Endodermal cell (in vitro differentiated cells): Measurements from ENCODE around the gene SUN2. TPM values are rescaled to one million over a fixed set of nuclear protein-coding genes. Genes with fewer than 3 reads are reported as not detected.

Source experiments
- DNase-seq: peaks from one replicate; pipeline ENCODE4 v3.0.0-alpha.2; 2017
- H3K27ac ChIP-seq: 2 replicates; pipeline ENCODE4 v1.5.1; 2013; ENCODE audit warnings: mild to moderate bottlenecking, low read depth, low read length, moderate library complexity
- H3K27me3 ChIP-seq: 2 replicates; pipeline ENCODE4 v1.6.1; 2013; ENCODE audit warnings: mild to moderate bottlenecking, low read length, moderate library complexity; ENCODE audit not compliant: insufficient read depth, control insufficient read depth, poor library complexity, severe bottlenecking
- H3K36me3 ChIP-seq: 2 replicates; pipeline ENCODE4 v1.7.0; 2013; ENCODE audit warnings: mild to moderate bottlenecking, low read length, moderate library complexity; ENCODE audit not compliant: control insufficient read depth, insufficient read depth
- H3K4me1 ChIP-seq: one replicate; pipeline ENCODE4 v1.7.0; 2013; ENCODE audit warnings: low read length; ENCODE audit not compliant: control insufficient read depth, insufficient read depth
- H3K4me3 ChIP-seq: 2 replicates; pipeline ENCODE4 v1.5.1; 2013; ENCODE audit warnings: mild to moderate bottlenecking, low read length, moderate library complexity
- H3K9ac ChIP-seq: 2 replicates; pipeline ENCODE4 v1.6.1; 2013; ENCODE audit warnings: mild to moderate bottlenecking, low read length, moderate library complexity; ENCODE audit not compliant: poor library complexity, severe bottlenecking; ENCODE audit errors: extremely low read depth
- H3K9me3 ChIP-seq: 2 replicates; pipeline ENCODE4 v1.6.1; 2013; ENCODE audit warnings: mild to moderate bottlenecking, low read length, moderate library complexity; ENCODE audit not compliant: control insufficient read depth
- H3K27ac Mint-ChIP-seq: 2 replicates; pipeline ENCODE4 v1.8.0; 2020; ENCODE audit warnings: mixed read lengths
- H3K27me3 Mint-ChIP-seq: 2 replicates; pipeline ENCODE4 v1.8.0; 2021; ENCODE audit warnings: mild to moderate bottlenecking, mixed read lengths; ENCODE audit not compliant: insufficient read depth
- H3K36me3 Mint-ChIP-seq: 2 replicates; pipeline ENCODE4 v1.8.0; 2020; ENCODE audit warnings: low read depth, mixed read lengths
- H3K4me1 Mint-ChIP-seq: 2 replicates; pipeline ENCODE4 v1.8.0; 2020; ENCODE audit warnings: mixed read lengths
- H3K4me3 Mint-ChIP-seq: 2 replicates; pipeline ENCODE4 v1.8.0; 2020; ENCODE audit warnings: mild to moderate bottlenecking, moderate library complexity, mixed read lengths
- H3K9me3 Mint-ChIP-seq: 2 replicates; pipeline ENCODE4 v1.8.0; 2020; ENCODE audit warnings: mild to moderate bottlenecking, mixed read lengths
- WGBS, 2 experiments: methylation state at CpG; one replicate each; pipeline versions ENCODE4 v1.1.5 to v1.1.7; 2013; ENCODE audit warnings: missing lambda C conversion rate in 2 of 2, mixed read lengths in 1 of 2; ENCODE audit not compliant: insufficient coverage in 1 of 2, insufficient read length in 1 of 2; 5-methylcytosine and 5-hydroxymethylcytosine counted together
- total RNA-seq, 2 donors: library from RNA; stranded (reverse); fragmentation: NEBNext Ultra II Directional in 1 of 2; extraction: Animal tissue kit (Norgen Biotek cat#: 25700) in 1 of 2; gene quantifications; 2 replicates in 1 of 2; 3 replicates in 1 of 2; pipeline ENCODE4 v1.2.1, GENCODE V29; 2021
- TF ChIP-seq, protein P1 (sequence below): fragments of 200-600 bp; sonication (generic); conservative IDR thresholded peaks from 2 replicates; pipeline ENCODE4 v1.5.0; 2021; ENCODE audit warnings: antibody characterized with exemption, mild to moderate bottlenecking

SUN2 gene
- total RNA-seq, 2 donors from 2014 or later, result 23.0 to 32.4 TPM

DNA sequence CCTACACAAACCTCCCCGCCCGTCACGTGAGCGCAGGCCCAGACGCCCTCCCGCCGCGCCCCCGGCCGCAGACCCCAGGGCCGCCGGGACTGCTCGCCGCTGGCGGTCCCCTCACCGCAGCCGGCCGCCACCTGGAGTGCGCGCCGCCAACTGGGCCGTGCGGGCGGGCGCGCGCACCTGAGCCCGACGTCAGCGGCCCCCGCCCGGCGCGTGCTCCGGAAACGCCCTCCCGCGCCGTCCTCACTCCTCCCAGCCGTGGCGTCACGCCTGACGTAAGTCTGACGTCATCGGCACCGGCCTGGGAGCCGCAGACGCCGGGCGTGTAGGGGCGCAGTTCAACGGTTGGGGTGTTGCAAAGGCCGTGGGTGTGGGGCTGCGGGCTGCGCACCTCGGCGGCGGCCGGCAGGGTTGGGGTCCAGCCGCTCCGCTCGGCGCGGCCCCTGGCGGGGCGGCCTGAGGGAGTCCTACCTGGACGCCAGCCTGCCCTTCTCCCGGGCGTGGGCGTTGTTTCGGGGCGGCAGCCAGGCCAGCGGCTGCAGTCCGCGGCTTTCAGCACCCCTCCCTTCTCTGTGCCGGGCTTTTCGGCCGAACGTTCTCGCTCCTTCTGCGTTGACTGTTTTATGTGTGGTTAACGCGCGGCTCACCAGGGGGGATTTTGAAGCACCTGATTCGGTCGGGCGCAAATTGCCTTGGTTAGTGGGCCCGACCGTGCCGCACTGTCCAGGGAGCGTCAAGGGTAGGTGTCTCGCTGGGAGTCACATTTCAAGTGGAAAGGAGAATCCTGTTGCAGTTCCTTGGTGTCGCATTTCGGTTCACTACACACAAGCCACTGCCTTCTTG is 54.8 kb downstream of the SUN2 start, which contains the start of gene JOSD1:
Gene JOSD1 (minus strand): TSS at position 155 of the 840 bp plus-strand sequence. CDS start 956 bp downstream, outside the sequence.
- Histone ChIP-seq H3K27me3 (no peaks in the 10 kb centered on the region), H3K36me3 (no peaks in the 10 kb centered on the region), H3K4me3 (peak within 1 kb of the TSS; percentile 88), H3K27ac (peak within 1 kb of the TSS; percentile 86), H3K4me1 (peaks cover 5% of the 10 kb centered on the region), H3K9me3 (no peaks in the 10 kb centered on the region), H3K9ac (peak within 1 kb of the TSS; percentile 90)
- peak; percentile 96 for DNase-seq
- H3K9me3 Mint-ChIP-seq, result no peaks in the 10 kb centered on the region
- peak within 1 kb of the TSS; percentile 98 for H3K27ac Mint-ChIP-seq
- H3K27me3 Mint-ChIP-seq, result no peaks in the 10 kb centered on the region
- H3K36me3 Mint-ChIP-seq, result peaks cover 17% of the 10 kb centered on the region
- TF ChIP-seq, protein P1, sequence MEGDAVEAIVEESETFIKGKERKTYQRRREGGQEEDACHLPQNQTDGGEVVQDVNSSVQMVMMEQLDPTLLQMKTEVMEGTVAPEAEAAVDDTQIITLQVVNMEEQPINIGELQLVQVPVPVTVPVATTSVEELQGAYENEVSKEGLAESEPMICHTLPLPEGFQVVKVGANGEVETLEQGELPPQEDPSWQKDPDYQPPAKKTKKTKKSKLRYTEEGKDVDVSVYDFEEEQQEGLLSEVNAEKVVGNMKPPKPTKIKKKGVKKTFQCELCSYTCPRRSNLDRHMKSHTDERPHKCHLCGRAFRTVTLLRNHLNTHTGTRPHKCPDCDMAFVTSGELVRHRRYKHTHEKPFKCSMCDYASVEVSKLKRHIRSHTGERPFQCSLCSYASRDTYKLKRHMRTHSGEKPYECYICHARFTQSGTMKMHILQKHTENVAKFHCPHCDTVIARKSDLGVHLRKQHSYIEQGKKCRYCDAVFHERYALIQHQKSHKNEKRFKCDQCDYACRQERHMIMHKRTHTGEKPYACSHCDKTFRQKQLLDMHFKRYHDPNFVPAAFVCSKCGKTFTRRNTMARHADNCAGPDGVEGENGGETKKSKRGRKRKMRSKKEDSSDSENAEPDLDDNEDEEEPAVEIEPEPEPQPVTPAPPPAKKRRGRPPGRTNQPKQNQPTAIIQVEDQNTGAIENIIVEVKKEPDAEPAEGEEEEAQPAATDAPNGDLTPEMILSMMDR, result peak; percentile 22
- H3K4me3 Mint-ChIP-seq, result peak within 1 kb of the TSS; percentile 82
- peaks cover 46% of the 10 kb centered on the region for H3K4me1 Mint-ChIP-seq
- 1% methylated on average over 42 to 94 of the region's 94 CpGs for WGBS, 2 experiments

DNA sequence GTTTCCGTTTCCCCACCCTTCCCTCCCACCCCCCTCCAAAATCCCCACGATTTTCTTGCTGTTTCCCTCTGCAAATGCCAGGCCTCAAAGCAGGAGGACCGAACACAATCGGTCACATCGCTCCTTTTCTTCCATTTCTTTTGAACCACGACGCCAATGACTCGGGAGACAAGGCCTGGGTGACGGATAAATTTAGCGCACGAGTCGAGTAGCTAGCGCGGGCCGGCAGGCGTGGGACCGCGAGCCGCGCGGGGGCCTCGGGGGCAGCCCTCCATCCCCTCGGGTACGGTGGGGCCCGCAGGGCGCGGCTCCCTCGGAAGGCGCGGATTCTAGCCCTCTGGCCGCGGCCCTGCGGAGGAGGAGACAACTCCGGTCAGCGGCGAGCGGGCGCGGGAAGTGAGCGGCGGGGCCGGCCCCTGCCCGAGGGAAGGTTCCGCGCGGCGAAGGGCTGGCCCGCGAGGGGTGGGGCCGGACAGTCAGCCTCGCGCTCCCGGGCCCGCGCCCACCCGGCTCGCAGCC is 55.5 kb downstream of the SUN2 start:
- peak overlapping the region; percentile 82 for H3K4me3 Mint-ChIP-seq
- H3K9ac ChIP-seq, result peak overlapping the region; percentile 87
- no peaks in the 10 kb centered on the region for H3K36me3 ChIP-seq
- peak overlapping the region; percentile 95 for H3K27ac Mint-ChIP-seq
- no peaks in the 10 kb centered on the region for H3K27me3 ChIP-seq
- peak overlapping the region; percentile 86 for H3K4me3 ChIP-seq
- no peaks in the 10 kb centered on the region for H3K9me3 ChIP-seq
- H3K4me1 ChIP-seq, result peaks cover 5% of the 10 kb centered on the region
- H3K4me1 Mint-ChIP-seq, result peaks cover 46% of the 10 kb centered on the region
- H3K27me3 Mint-ChIP-seq, result no peaks in the 10 kb centered on the region
- DNase-seq, result no peak
- peak overlapping the region; percentile 86 for H3K27ac ChIP-seq
- TF ChIP-seq, protein P1, result no peak
- H3K36me3 Mint-ChIP-seq, result peaks cover 17% of the 10 kb centered on the region
- no peaks in the 10 kb centered on the region for H3K9me3 Mint-ChIP-seq
- WGBS, 2 experiments, result 0 to 1% methylated on average over 24 to 57 of the region's 57 CpGs

DNA sequence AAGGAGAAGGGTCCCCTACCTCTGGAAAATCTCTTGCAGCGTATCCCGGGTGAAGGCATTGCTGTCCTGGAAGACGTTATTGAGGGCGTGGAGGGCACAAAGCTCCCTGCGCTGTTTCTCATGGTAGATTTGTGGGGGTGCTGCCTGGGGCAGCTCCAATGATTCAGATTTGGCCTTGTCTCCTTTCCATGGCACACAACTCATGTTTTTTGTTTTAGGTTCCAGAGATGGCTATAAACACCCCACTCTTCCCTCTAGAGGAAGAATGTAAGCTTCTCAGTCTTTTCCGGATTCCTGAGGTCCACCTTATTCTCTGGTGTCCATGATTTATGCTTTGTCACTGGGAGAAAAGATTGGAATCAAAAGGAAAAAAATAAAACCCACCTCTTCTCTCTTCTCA is 56.0 kb downstream of the SUN2 start:
- Histone ChIP-seq H3K9me3 (no peaks in the 10 kb centered on the region), H3K36me3 (peaks cover 5% of the 10 kb centered on the region), H3K4me1 (peaks cover 5% of the 10 kb centered on the region), H3K9ac (peak overlapping the region; percentile 87), H3K27me3 (no peaks in the 10 kb centered on the region), H3K4me3 (peak overlapping the region; percentile 86), H3K27ac (no peak overlapping the region)
- peak overlapping the region; percentile 82 for H3K4me3 Mint-ChIP-seq
- H3K36me3 Mint-ChIP-seq, result peaks cover 23% of the 10 kb centered on the region
- DNase-seq, result no peak
- peaks cover 41% of the 10 kb centered on the region for H3K4me1 Mint-ChIP-seq
- H3K27ac Mint-ChIP-seq, result peak overlapping the region; percentile 95
- TF ChIP-seq, protein P1, result no peak
- 42 to 50% methylated on average over 5 to 6 of the region's 6 CpGs for WGBS, 2 experiments
- H3K27me3 Mint-ChIP-seq, result no peaks in the 10 kb centered on the region
- no peaks in the 10 kb centered on the region for H3K9me3 Mint-ChIP-seq
